B cell (primary cell): ENCODE results near the gene OLFM4. TPM values are rescaled to one million over a fixed set of nuclear protein-coding genes. Genes with fewer than 3 reads are reported as not detected.

Source experiments
- ATAC-seq: fragments of 200-7000 bp; cut with Tn5 transposase; one replicate; pipeline ENCODE4 v1.10.0; 2021; ENCODE audit warnings: low read depth, mild to moderate bottlenecking, moderate number of reproducible peaks, moderate library complexity
- CTCF ChIA-PET: fragments of 350-600 bp; sonication (Branson Sonifier 250); formaldehyde crosslinking; loops from one replicate; lab custom pipeline; 2021; ENCODE audit warnings: antibody characterized with exemption, inconsistent platforms; lab: Charles Lee
- POLR2A ChIA-PET: fragments of 350-600 bp; sonication (Branson Sonifier 250); formaldehyde crosslinking; loops from one replicate; lab custom pipeline; 2021; ENCODE audit warnings: antibody characterized with exemption; lab: Charles Lee
- DNase-seq: peaks from one replicate; pipeline ENCODE4 v3.0.0; 2013
- H2AFZ ChIP-seq: 2 replicates; pipeline ENCODE4 v1.6.1; 2012; ENCODE audit warnings: mild to moderate bottlenecking, low read depth, low read length; ENCODE audit not compliant: insufficient read depth, poor library complexity, severe bottlenecking
- H3K27ac ChIP-seq, 2 donors: 1 replicate in 1 of 2; 2 replicates in 1 of 2; pipeline ENCODE4 v1.5.1; 2012 to 2013; ENCODE audit warnings: low read length in 2 of 2, mild to moderate bottlenecking in 2 of 2, moderate library complexity in 1 of 2
- H3K27me3 ChIP-seq, 4 experiments: fragments of 200-600 bp in 1 of 4; sonication (generic) in 1 of 4; replicated peaks in 1 of 4; 1 replicate in 2 of 4; 2 replicates in 2 of 4; pipeline versions ENCODE4 v1.6.1 to v1.7.0; 2013 to 2016; ENCODE audit warnings: low read length in 3 of 4, mild to moderate bottlenecking in 2 of 4, mixed read lengths in 1 of 4, moderate library complexity in 1 of 4; ENCODE audit not compliant: insufficient read depth in 4 of 4, control insufficient read depth in 3 of 4; ENCODE audit errors: control extremely low read depth in 1 of 4
- H3K36me3 ChIP-seq, 2 experiments: replicated peaks in 1 of 2; 1 replicate in 1 of 2; 2 replicates in 1 of 2; pipeline versions ENCODE4 v1.6.1 to v1.7.1; 2013; ENCODE audit warnings: low read length in 1 of 2; ENCODE audit not compliant: insufficient read depth in 2 of 2, control insufficient read depth in 1 of 2; ENCODE audit errors: control extremely low read depth in 1 of 2, extremely low read depth in 1 of 2
- H3K4me1 ChIP-seq, 2 donors: fragments of 200-600 bp in 1 of 2; sonication (generic) in 1 of 2; 1 replicate in 1 of 2; 2 replicates in 1 of 2; pipeline versions ENCODE4 v1.5.1 to v1.6.1; 2013 to 2017; ENCODE audit warnings: low read length in 2 of 2; ENCODE audit not compliant: control insufficient read depth in 2 of 2, insufficient read depth in 2 of 2
- H3K4me2 ChIP-seq: replicated peaks from 2 replicates; pipeline ENCODE3; 2012; ENCODE audit warnings: mild to moderate bottlenecking, low read depth, low read length; ENCODE audit not compliant: poor library complexity, severe bottlenecking
- H3K4me3 ChIP-seq, 5 experiments: fragments of 200-600 bp in 1 of 5; sonication (generic) in 1 of 5; 1 replicate in 3 of 5; 2 replicates in 2 of 5; pipeline versions ENCODE4 v1.5.1 to v1.7.0; 2011 to 2016; ENCODE audit warnings: low read length in 4 of 5, mild to moderate bottlenecking in 4 of 5, low read depth in 2 of 5, control low read depth in 1 of 5, moderate library complexity in 1 of 5; ENCODE audit not compliant: insufficient read depth in 1 of 5; ENCODE audit errors: control extremely low read depth in 1 of 5, extremely low read depth in 1 of 5
- H3K79me2 ChIP-seq: fragments of 200-600 bp; sonication (generic); one replicate; pipeline ENCODE4 v1.6.0; 2016; ENCODE audit warnings: low read length; ENCODE audit not compliant: control insufficient read depth, insufficient read depth
- H3K9ac ChIP-seq: fragments of 200-600 bp; sonication (generic); 2 replicates; pipeline ENCODE4 v1.6.1; 2017; ENCODE audit warnings: mild to moderate bottlenecking, low read length, moderate library complexity
- H3K9me3 ChIP-seq, 3 donors: one replicate each; pipeline versions ENCODE4 v1.6.1 to v1.7.1; 2013; ENCODE audit warnings: low read length in 2 of 3; ENCODE audit not compliant: control insufficient read depth in 2 of 3, insufficient read depth in 1 of 3; ENCODE audit errors: control extremely low read depth in 1 of 3
- H4K20me1 ChIP-seq: 2 replicates; pipeline ENCODE4 v1.6.0; 2012; ENCODE audit warnings: mild to moderate bottlenecking, low read length; ENCODE audit not compliant: insufficient read depth, control insufficient read depth, poor library complexity, severe bottlenecking
- H3K27ac Mint-ChIP-seq: one replicate; pipeline ENCODE4 v1.8.0; 2021; ENCODE audit warnings: mixed read lengths
- H3K27me3 Mint-ChIP-seq: one replicate; pipeline ENCODE4 v1.8.0; 2021; ENCODE audit warnings: mixed read lengths
- H3K4me1 Mint-ChIP-seq: one replicate; pipeline ENCODE4 v1.8.0; 2021; ENCODE audit warnings: mixed read lengths
- H3K4me3 Mint-ChIP-seq: one replicate; pipeline ENCODE4 v1.8.0; 2021; ENCODE audit warnings: mixed read lengths
- H3K9me3 Mint-ChIP-seq: one replicate; pipeline ENCODE4 v1.8.0; 2022; ENCODE audit warnings: mixed read lengths; ENCODE audit not compliant: insufficient read depth
- CTCF ChIP-seq: fragments of 200-600 bp; IDR thresholded peaks from one replicate; pipeline ENCODE4 v1.8.0; 2022; ENCODE audit warnings: antibody characterized with exemption, mild to moderate bottlenecking
- EZH2 ChIP-seq: IDR thresholded peaks from 2 replicates; pipeline ENCODE4 v1.6.1; 2012; ENCODE audit warnings: borderline replicate concordance, low read depth, mild to moderate bottlenecking, moderate library complexity, low read length; ENCODE audit not compliant: insufficient read depth, poor library complexity, severe bottlenecking
- WGBS: methylation state at CpG from one replicate; pipeline ENCODE4 v1.1.5; 2013; ENCODE audit warnings: missing lambda C conversion rate; ENCODE audit not compliant: insufficient coverage; 5-methylcytosine and 5-hydroxymethylcytosine counted together
- intact Hi-C: fragments of 100-400 bp; cut with micrococcal nuclease; formaldehyde crosslinking; loops from one replicate; pipeline ENCODE4 v1.10.0; 2022
- polyA plus RNA-seq: library from polyadenylated mRNA; depleted of rRNA; stranded (reverse); fragments of >200 nt; gene quantifications from 2 replicates; pipeline ENCODE4 v1.2.3, GENCODE V29; 2012
- total RNA-seq, 2 donors: library from RNA; stranded (reverse); fragments of 120-200 nt in 1 of 2; gene quantifications; 1 replicate in 1 of 2; 2 replicates in 1 of 2; pipeline versions ENCODE4 v1.2.3 to v1.2.4, GENCODE V29; 2013 to 2022

OLFM4 gene
- total and polyA plus RNA-seq, 2 donors (not counting 1 experiment from before 2014, with no cell fraction given), result not detected

- DNase-seq (no peak), ATAC-seq (no peak)
- Histone ChIP-seq H2AFZ (no peak overlapping the region), H3K4me1 (no peaks in the 10 kb centered on the region), H3K36me3 (no peaks in the 10 kb centered on the region), H3K79me2 (no peaks in the 10 kb centered on the region), H3K27me3 (no peaks in the 10 kb centered on the region), H3K4me2 (no peak overlapping the region), H4K20me1 (no peaks in the 10 kb centered on the region), H3K4me3 (no peak overlapping the region), H3K27ac (no peak overlapping the region), H3K9me3 (no peaks in the 10 kb centered on the region), H3K9ac (no peak overlapping the region)
- ChIA-PET CTCF (no interaction called here), POLR2A (no interaction called here)
- TF ChIP-seq CTCF, result no peak
- TF ChIP-seq EZH2, result no peak
- Mint-ChIP-seq H3K27me3 (peaks cover 20% of the 10 kb centered on the region), H3K9me3 (peaks cover 3% of the 10 kb centered on the region), H3K4me1 (no peaks in the 10 kb centered on the region), H3K27ac (no peak overlapping the region), H3K4me3 (no peak overlapping the region)
- intact Hi-C loops, result no loop called here
- WGBS, result no CpG with 5 or more reads among the region's 1 CpG
Observed at GRCh38 chr13:52994865-52995264, 33.7 kb upstream of the OLFM4 start.

- intact Hi-C loops, result no loop called here
- POLR2A ChIA-PET, result no interaction called here
- no peaks in the 10 kb centered on the region for H3K4me1 Mint-ChIP-seq
- no peak for TF ChIP-seq EZH2
- TF ChIP-seq CTCF, result no peak
- Histone ChIP-seq H3K36me3 (no peaks in the 10 kb centered on the region), H3K9ac (no peak overlapping the region), H3K79me2 (no peaks in the 10 kb centered on the region), H2AFZ (no peak overlapping the region), H3K4me2 (no peak overlapping the region), H3K27ac (no peak overlapping the region), H3K4me1 (no peaks in the 10 kb centered on the region), H3K4me3 (no peak overlapping the region), H4K20me1 (no peaks in the 10 kb centered on the region), H3K9me3 (peaks cover 0 to 4% (median 0%) of the 10 kb centered on the region in 3 donors), H3K27me3 (no peaks in the 10 kb centered on the region)
- no peak overlapping the region for H3K27ac Mint-ChIP-seq
- DNase-seq (no peak), ATAC-seq (no peak)
- CTCF ChIA-PET, result no interaction called here
- WGBS, result 80% methylated on average over 1 of the region's 2 CpGs
- H3K27me3 Mint-ChIP-seq, result peaks cover 15% of the 10 kb centered on the region
- H3K9me3 Mint-ChIP-seq, result peaks cover 3% of the 10 kb centered on the region
- H3K4me3 Mint-ChIP-seq, result no peak overlapping the region
Observed at GRCh38 chr13:52995946-52996345, 32.7 kb upstream of the OLFM4 start.
